SK-N-SH treated with all-trans-retinoic acid at 6 μM for 48 hours (cell line): Measurements from ENCODE around the gene TAS2R43.

Source experiments
- ARNTL ChIP-seq: fragments of 450-650 bp; formaldehyde crosslinking; IDR thresholded peaks from 2 replicates; pipeline ENCODE4 v1.5.0; 2020; ENCODE audit warnings: low read depth, mild to moderate bottlenecking, moderate library complexity, borderline replicate concordance
- TOX ChIP-seq: fragments of 250-450 bp; sonication (Bioruptor Pico); IDR thresholded peaks from 2 replicates; pipeline ENCODE4 v1.8.0; 2021; ENCODE audit warnings: mild to moderate bottlenecking, moderate library complexity, borderline replicate concordance
- ZNF70 ChIP-seq: fragments of 450-650 bp; formaldehyde crosslinking; IDR thresholded peaks from 2 replicates; pipeline ENCODE4 v1.5.0; 2020; ENCODE audit warnings: mild to moderate bottlenecking, moderate library complexity
- TF ChIP-seq, protein P1 (sequence below): fragments of 250-450 bp; sonication (Bioruptor Pico); IDR thresholded peaks from 2 replicates; pipeline ENCODE4 v1.8.0; 2020; ENCODE audit warnings: mild to moderate bottlenecking, moderate library complexity, borderline replicate concordance
- TF ChIP-seq, protein P2 (sequence below): fragments of 250-450 bp; sonication (Bioruptor Pico); IDR thresholded peaks from 2 replicates; pipeline ENCODE4 v1.5.1; 2020; ENCODE audit warnings: low read depth, mild to moderate bottlenecking, moderate library complexity

DNA sequence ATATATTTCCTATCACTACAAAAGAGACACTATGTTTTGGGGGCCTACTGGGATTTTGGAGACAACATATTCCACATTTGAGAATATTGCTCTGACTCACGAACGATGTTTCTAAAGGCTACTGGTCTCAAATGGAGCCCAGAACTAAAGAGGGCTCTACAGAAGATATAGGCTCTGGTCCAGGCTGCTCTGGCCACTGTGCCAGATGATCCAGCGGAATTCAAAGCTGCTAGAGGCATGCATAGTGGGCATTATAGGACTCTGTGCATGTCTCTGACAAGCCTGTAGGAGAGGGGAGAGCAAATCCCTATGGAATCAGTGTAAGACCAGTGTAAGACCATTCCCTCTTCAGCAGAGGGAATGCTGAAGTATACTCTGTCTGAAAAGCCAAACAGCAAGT, 38.3 kb upstream of the TAS2R43 start:
- TF ChIP-seq, protein P1, sequence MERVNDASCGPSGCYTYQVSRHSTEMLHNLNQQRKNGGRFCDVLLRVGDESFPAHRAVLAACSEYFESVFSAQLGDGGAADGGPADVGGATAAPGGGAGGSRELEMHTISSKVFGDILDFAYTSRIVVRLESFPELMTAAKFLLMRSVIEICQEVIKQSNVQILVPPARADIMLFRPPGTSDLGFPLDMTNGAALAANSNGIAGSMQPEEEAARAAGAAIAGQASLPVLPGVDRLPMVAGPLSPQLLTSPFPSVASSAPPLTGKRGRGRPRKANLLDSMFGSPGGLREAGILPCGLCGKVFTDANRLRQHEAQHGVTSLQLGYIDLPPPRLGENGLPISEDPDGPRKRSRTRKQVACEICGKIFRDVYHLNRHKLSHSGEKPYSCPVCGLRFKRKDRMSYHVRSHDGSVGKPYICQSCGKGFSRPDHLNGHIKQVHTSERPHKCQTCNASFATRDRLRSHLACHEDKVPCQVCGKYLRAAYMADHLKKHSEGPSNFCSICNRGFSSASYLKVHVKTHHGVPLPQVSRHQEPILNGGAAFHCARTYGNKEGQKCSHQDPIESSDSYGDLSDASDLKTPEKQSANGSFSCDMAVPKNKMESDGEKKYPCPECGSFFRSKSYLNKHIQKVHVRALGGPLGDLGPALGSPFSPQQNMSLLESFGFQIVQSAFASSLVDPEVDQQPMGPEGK (CRISPR knock-in tag) = no peak
- TF ChIP-seq ARNTL (CRISPR knock-in tag) = no peak
- no peak for TF ChIP-seq TOX (CRISPR knock-in tag)
- TF ChIP-seq, protein P2, sequence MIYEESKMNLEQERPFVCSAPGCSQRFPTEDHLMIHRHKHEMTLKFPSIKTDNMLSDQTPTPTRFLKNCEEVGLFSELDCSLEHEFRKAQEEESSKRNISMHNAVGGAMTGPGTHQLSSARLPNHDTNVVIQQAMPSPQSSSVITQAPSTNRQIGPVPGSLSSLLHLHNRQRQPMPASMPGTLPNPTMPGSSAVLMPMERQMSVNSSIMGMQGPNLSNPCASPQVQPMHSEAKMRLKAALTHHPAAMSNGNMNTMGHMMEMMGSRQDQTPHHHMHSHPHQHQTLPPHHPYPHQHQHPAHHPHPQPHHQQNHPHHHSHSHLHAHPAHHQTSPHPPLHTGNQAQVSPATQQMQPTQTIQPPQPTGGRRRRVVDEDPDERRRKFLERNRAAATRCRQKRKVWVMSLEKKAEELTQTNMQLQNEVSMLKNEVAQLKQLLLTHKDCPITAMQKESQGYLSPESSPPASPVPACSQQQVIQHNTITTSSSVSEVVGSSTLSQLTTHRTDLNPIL = no peak
- TF ChIP-seq ZNF70 (CRISPR knock-in tag) = no peak
